Measurements from ENCODE around the gene HOXA9. TPM values are rescaled to one million over a fixed set of nuclear protein-coding genes. Genes with fewer than 3 reads are reported as not detected.

Gene HOXA9
- total and polyA plus RNA-seq, 2 of the 8 experiments (the other 6 are each of a cell fraction or from before 2014, with no cell fraction given): not detected

DNA sequence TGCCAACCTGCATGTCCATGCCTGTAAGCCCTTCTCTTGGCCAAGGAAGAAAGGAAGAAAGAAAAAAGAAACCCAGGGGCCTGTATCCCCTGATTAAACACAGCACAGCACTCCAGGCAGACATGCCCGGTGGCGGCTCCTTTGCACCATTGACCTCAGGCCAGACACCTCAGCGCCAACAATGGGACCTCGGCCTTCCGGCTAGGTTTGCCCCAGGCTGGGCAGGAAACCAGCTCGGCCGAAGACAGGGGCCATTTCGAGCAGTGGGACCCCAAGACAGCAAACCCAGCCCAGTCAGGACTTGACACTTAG, 5.9 kb upstream of the HOXA9 start:
- Histone ChIP-seq H3K79me1 (ENCODE audit: low read depth, low read length) (no peaks in the 10 kb centered on the region), H2BK20ac (ENCODE audit: low read length) (no peak overlapping the region), H3K4me3 (ENCODE audit: extremely low read depth in 1 of 4, insufficient read depth in 2 of 4, low read depth in 3 of 4, low read length in 4 of 4) (no peak overlapping the region), H3K4me1 (replicated peaks in 1 of 4; ENCODE audit: control insufficient read depth in 3 of 4, insufficient read depth in 4 of 4, low read length in 3 of 4) (peaks cover 4 to 11% (median 5%) of the 10 kb centered on the region in 4 experiments; a peak in 5 of 7 replicates), H3K27me3 (replicated peaks in 1 of 4; ENCODE audit: control insufficient read depth in 3 of 4, extremely low read depth in 1 of 4, insufficient read depth in 3 of 4, low read length in 3 of 4) (peaks cover 95 to 100% (median 100%) of the 10 kb centered on the region in 4 experiments), H3K14ac (ENCODE audit: insufficient read length) (no peak overlapping the region), H3K4ac (replicated peaks; ENCODE audit: insufficient read length, low read depth, low read length) (no peak overlapping the region), H2AK5ac (ENCODE audit: low read depth, low read length) (no peak overlapping the region), H2BK5ac (ENCODE audit: low read depth, low read length) (no peak overlapping the region), H3K18ac (ENCODE audit: extremely low read depth, low read length) (no peak overlapping the region), H4K20me1 (replicated peaks in 1 of 2; ENCODE audit: control insufficient read depth in 1 of 2, insufficient read depth in 2 of 2, low read length in 2 of 2) (peaks cover 37 to 56% of the 10 kb centered on the region in 2 experiments), H3K79me2 (ENCODE audit: control insufficient read depth in 1 of 2, insufficient read depth in 2 of 2, low read length in 2 of 2) (no peaks in the 10 kb centered on the region), H2BK120ac (replicated peaks; ENCODE audit: low read depth, low read length) (no peak overlapping the region), H2BK12ac (ENCODE audit: low read depth, low read length) (no peak overlapping the region), H4K5ac (ENCODE audit: insufficient read length, low read depth, low read length) (no peak overlapping the region), H4K8ac (ENCODE audit: extremely low read depth, insufficient read depth, low read length) (no peak overlapping the region), H3K56ac (replicated peaks; ENCODE audit: insufficient read length, low read depth, low read length) (no peak overlapping the region), H3K36me3 (ENCODE audit: control insufficient read depth in 2 of 4, insufficient read depth in 4 of 4, low read length in 3 of 4) (peaks cover 0 to 19% (median 0%) of the 10 kb centered on the region in 4 experiments; a peak in 1 of 8 replicates), H4K91ac (replicated peaks; ENCODE audit: insufficient read length, low read length) (no peak overlapping the region), H3K9me3 (ENCODE audit: insufficient read depth in 2 of 2, low read depth in 1 of 2, low read length in 1 of 2) (no peaks in the 10 kb centered on the region; a peak in 1 of 4 replicates), H3K4me2 (ENCODE audit: insufficient read depth in 1 of 2, low read depth in 2 of 2, low read length in 2 of 2) (no peak overlapping the region), H3K23me2 (ENCODE audit: low read depth, low read length) (no peaks in the 10 kb centered on the region; the same call in 1 of the 2 replicates), H2AFZ (ENCODE audit: low read length) (no peak overlapping the region), H3K9ac (replicated peaks in 1 of 4; ENCODE audit: extremely low read depth in 1 of 4, low read depth in 3 of 4, low read length in 3 of 4) (no peak overlapping the region), H3K27ac (ENCODE audit: low read depth, low read length) (no peak overlapping the region), H3K23ac (ENCODE audit: insufficient read length) (no peak overlapping the region), H2BK15ac (ENCODE audit: low read length) (no peak overlapping the region)
- ChIA-PET POLR2A (ENCODE audit: partially characterized antibody) (no interaction called here), CTCF (ENCODE audit: partially characterized antibody) (interaction anchor here (1.3 to 5.4 kb wide), 4 partner anchors 10 to 27 kb away, joined by 3 to 20 read pairs (median 8); partner anchors contain the start of gene HOXA5)
- DNase-seq (ENCODE audit: low read depth in 1 of 2, low spot score in 2 of 2): peak in 1 of 2 experiments; percentile 48
- WGBS, 2 experiments (ENCODE audit: extremely low coverage in 1 of 2, insufficient coverage in 1 of 2, insufficient read length in 1 of 2, insufficient replicate concordance in 2 of 2, low coverage in 1 of 2, low lambda C conversion rate in 2 of 2, missing lambda C conversion rate in 1 of 2): 8% methylated on average over 8 of the region's 8 CpGs; no CpG with 5 or more reads in 1 of the 2 experiments
- no peak for FAIRE-seq
- no peak for TF ChIP-seq EZH2 (IDR thresholded peaks at IDR 0.05; ENCODE audit: low read depth, low read length, severe bottlenecking)
- no peak for TF ChIP-seq EP300 (IDR thresholded peaks at IDR 0.05; ENCODE audit: borderline replicate concordance in 1 of 2, low read depth in 2 of 2, low read length in 2 of 2)
- no peak for TF ChIP-seq CHD2 (IDR thresholded peaks at IDR 0.05; ENCODE audit: low read length)
- TF ChIP-seq SIN3A (conservative IDR thresholded peaks at IDR 0.05 in 1 of 2, IDR thresholded peaks at IDR 0.05 in 1 of 2; ENCODE audit: low read depth in 1 of 2, low read length in 2 of 2): no peak
- no peak for TF ChIP-seq SIRT6 (IDR thresholded peaks at IDR 0.05; ENCODE audit: low read length)

Data from H1 (cell line).